Measurements from ENCODE around the gene LRRC4.

DNA sequence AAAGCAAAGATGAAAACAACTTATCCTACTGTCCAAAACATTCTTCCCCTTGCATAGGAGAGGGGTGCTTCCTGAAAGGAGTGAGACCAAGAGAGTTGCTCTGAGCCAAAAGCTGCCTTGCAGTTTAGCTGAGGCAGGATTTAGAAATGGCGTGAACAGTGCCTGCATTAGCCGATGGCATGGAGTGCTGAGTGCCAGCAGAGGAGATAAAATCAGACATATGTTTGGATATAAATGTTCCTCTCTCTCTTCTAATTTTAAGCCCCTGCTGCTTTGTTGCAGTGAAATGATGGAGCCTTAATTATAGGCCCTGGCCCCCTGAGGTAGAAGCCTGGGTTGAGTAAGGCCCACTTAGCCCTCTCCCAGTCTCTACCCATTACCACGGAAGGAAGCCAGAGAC lies 7.1 kb downstream of the LRRC4 start:
- TF ChIP-seq, protein P1, sequence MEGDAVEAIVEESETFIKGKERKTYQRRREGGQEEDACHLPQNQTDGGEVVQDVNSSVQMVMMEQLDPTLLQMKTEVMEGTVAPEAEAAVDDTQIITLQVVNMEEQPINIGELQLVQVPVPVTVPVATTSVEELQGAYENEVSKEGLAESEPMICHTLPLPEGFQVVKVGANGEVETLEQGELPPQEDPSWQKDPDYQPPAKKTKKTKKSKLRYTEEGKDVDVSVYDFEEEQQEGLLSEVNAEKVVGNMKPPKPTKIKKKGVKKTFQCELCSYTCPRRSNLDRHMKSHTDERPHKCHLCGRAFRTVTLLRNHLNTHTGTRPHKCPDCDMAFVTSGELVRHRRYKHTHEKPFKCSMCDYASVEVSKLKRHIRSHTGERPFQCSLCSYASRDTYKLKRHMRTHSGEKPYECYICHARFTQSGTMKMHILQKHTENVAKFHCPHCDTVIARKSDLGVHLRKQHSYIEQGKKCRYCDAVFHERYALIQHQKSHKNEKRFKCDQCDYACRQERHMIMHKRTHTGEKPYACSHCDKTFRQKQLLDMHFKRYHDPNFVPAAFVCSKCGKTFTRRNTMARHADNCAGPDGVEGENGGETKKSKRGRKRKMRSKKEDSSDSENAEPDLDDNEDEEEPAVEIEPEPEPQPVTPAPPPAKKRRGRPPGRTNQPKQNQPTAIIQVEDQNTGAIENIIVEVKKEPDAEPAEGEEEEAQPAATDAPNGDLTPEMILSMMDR (conservative IDR thresholded peaks at IDR 0.05 in 1 of 2, IDR thresholded peaks at IDR 0.05 in 1 of 2; ENCODE audit: extremely low read depth in 1 of 2, insufficient read depth in 1 of 2, low read depth in 1 of 2, low read length in 2 of 2), result no peak
- no peak for TF ChIP-seq EZH2 (IDR thresholded peaks at IDR 0.05; ENCODE audit: borderline replicate concordance, low read length)

Data from mammary epithelial cell (primary cell).